Activated T-helper 17 cell treated with anti-CD3 and anti-CD28 coated beads, Interleukin-2, amount 50 U/mL, for 72 hours (primary cell): Measurements from ENCODE around the gene SLC22A7. TPM values are rescaled to one million over a fixed set of nuclear protein-coding genes. Genes with fewer than 3 reads are reported as not detected.

Experiments
- ATAC-seq: fragments of 150-1000 bp; cut with Tn5 transposase; replicated peaks from 2 replicates; pipeline ENCODE4 v1.10.0; 2021; ENCODE audit warnings: mild to moderate bottlenecking, moderate library complexity
- H3K27ac Mint-ChIP-seq: one replicate; pipeline ENCODE4 v1.8.0; 2022; ENCODE audit warnings: mixed read lengths
- H3K27me3 Mint-ChIP-seq: one replicate; pipeline ENCODE4 v1.8.0; 2022; ENCODE audit warnings: mixed read lengths
- H3K36me3 Mint-ChIP-seq: one replicate; pipeline ENCODE4 v1.8.0; 2022; ENCODE audit warnings: low read depth, mild to moderate bottlenecking, mixed read lengths
- H3K4me1 Mint-ChIP-seq: one replicate; pipeline ENCODE4 v1.8.0; 2022; ENCODE audit warnings: mixed read lengths
- H3K4me3 Mint-ChIP-seq: one replicate; pipeline ENCODE4 v1.8.0; 2022; ENCODE audit warnings: mild to moderate bottlenecking, mixed read lengths
- H3K9me3 Mint-ChIP-seq: one replicate; pipeline ENCODE4 v1.8.0; 2022; ENCODE audit warnings: mixed read lengths
- total RNA-seq, 2 donors: library from RNA; stranded (reverse); gene quantifications; one replicate each; pipeline ENCODE4 v1.2.3, GENCODE V29; 2022

SLC22A7 gene
- total RNA-seq, 2 donors from 2014 or later: not detected

DNA sequence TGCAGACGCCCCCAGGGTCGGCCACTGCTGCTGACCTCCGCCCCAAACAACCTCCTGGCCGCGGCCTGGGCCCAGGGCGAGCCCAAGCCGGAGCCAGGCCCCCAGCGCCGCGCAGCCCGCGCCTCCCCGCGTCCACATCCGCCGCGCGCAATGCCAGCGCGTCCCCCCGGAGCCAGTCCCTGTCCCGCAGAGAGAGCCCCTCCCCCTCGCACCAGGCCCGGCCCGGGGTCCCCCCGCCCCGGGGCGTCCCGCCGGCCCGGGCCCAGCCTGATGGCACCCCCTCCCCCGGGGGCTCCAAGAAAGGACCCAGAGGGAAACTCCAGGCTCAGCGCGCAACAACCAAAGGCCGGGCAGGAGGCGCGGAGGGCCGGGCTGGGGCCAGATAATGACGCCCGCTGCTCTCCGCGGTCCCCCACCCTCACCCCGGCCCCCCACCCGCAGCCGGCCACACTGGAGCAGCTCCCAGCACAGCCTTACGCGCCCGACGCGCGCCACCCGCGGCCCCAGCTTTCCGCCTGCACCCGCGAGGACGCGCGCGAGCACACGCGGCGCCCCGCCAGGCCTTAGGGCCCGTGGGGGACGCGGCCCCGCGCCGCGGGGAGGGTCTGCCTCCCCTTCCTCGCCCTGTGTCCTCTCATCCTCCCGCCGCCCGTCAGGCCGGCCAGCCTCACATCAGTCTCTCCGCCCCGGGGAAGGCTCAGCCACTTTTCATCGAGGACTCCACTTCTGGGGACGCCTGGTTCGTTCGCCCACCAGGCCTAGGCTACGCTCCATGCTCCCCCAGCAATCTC lies 12.9 kb upstream of the SLC22A7 start:
- ATAC-seq: no peak
- H3K4me1 Mint-ChIP-seq: no peaks in the 10 kb centered on the region

DNA sequence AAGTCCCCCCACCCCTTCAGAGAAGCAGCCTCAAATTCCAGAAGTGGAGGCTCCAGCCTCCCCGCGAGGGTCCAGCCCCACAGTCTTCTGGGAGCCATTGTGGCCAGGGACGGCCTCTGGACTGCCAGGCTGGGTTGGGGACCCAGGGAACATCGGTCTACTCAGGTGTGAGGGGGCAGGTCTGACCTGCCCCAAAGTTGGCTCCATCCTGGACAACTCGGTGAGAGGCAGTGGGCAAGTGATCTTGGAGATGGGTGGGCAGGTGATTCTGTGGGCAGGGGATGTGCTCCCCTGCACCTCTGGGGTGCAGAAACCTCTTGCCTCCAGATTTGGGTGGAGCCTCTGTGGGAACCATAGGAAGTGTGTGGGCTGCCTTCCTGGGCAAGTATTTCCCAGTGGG lies 12.2 kb upstream of the SLC22A7 start:
- H3K36me3 Mint-ChIP-seq: no peaks in the 10 kb centered on the region
- no peak overlapping the region for H3K4me3 Mint-ChIP-seq
- no peak overlapping the region for H3K27ac Mint-ChIP-seq
- H3K4me1 Mint-ChIP-seq: no peaks in the 10 kb centered on the region
- ATAC-seq: no peak
- H3K9me3 Mint-ChIP-seq: no peaks in the 10 kb centered on the region
- H3K27me3 Mint-ChIP-seq: peaks cover 19% of the 10 kb centered on the region

More for the DNA sequence above, 12.9 kb upstream of the SLC22A7 start:
- no peaks in the 10 kb centered on the region for H3K9me3 Mint-ChIP-seq
- H3K4me3 Mint-ChIP-seq: no peak overlapping the region
- peaks cover 24% of the 10 kb centered on the region for H3K27me3 Mint-ChIP-seq
- H3K36me3 Mint-ChIP-seq: no peaks in the 10 kb centered on the region
- H3K27ac Mint-ChIP-seq: no peak overlapping the region

DNA sequence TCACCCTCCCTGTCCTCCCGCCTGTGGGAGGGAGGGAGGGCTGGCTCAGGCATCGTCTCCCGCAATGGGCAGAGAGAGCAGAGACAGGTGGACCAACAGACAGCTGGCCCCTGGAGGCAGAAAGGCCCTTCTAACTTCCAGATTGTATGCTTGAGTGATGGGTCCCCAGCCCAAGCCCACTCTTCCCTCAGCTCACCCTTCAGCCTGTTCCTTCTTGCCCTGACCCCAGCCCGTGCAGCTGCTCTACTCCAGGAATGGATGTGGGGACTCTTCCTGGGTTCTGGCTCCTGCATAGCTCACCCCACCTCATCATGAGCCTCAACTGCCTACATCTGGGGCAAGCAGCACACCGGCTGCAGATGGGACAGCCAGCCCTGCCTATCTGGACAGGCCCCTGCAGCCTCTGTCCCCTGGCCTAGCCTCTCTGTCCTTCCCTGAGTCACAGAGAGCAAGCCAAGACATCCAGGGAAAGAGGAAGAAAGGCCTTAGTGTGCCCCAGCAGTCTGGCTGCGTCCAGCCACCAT lies 11.5 kb upstream of the SLC22A7 start:
- Mint-ChIP-seq H3K4me3 (no peak overlapping the region), H3K27ac (no peak overlapping the region), H3K4me1 (no peaks in the 10 kb centered on the region), H3K9me3 (no peaks in the 10 kb centered on the region), H3K27me3 (peaks cover 15% of the 10 kb centered on the region), H3K36me3 (no peaks in the 10 kb centered on the region)
- ATAC-seq: no peak

DNA sequence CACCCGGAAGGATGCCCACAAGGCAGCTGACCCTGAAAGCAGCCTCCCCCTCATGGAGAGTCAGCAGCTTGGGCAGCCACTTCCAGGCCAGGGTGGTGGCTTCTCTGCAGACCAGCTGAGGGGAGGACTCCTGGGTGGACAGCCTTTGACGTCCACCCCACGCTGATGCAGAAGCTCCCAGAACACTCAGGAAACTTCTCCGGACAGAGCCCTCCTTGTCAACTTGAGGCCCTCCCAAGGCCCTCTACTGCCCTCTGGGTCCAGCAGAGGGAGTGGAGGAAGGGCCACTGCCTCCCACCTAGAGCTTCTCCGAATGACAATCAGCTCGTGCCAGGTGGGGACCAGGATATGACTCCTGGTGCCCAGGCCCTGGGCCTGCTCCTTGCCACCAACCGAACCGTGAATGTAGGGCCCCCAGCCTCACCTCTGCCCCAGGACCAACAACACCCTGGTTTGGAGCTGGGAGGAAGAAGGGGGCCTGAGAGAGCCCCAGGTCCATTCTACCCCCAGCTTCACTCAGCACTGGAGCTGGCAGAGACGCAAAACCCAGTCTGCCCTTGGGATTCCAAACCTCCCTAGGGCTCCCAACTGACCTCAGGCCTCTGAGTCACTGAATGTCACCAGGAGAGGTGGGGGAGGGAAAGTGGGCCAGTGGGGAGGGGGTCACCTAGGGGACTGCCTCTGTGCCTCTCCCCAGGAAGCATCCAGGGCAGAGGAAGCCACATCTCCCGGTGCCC lies 10.9 kb upstream of the SLC22A7 start:
- Mint-ChIP-seq H3K27me3 (peaks cover 12% of the 10 kb centered on the region), H3K27ac (no peak overlapping the region), H3K36me3 (no peaks in the 10 kb centered on the region), H3K9me3 (no peaks in the 10 kb centered on the region), H3K4me1 (no peaks in the 10 kb centered on the region), H3K4me3 (no peak overlapping the region)
- no peak for ATAC-seq

DNA sequence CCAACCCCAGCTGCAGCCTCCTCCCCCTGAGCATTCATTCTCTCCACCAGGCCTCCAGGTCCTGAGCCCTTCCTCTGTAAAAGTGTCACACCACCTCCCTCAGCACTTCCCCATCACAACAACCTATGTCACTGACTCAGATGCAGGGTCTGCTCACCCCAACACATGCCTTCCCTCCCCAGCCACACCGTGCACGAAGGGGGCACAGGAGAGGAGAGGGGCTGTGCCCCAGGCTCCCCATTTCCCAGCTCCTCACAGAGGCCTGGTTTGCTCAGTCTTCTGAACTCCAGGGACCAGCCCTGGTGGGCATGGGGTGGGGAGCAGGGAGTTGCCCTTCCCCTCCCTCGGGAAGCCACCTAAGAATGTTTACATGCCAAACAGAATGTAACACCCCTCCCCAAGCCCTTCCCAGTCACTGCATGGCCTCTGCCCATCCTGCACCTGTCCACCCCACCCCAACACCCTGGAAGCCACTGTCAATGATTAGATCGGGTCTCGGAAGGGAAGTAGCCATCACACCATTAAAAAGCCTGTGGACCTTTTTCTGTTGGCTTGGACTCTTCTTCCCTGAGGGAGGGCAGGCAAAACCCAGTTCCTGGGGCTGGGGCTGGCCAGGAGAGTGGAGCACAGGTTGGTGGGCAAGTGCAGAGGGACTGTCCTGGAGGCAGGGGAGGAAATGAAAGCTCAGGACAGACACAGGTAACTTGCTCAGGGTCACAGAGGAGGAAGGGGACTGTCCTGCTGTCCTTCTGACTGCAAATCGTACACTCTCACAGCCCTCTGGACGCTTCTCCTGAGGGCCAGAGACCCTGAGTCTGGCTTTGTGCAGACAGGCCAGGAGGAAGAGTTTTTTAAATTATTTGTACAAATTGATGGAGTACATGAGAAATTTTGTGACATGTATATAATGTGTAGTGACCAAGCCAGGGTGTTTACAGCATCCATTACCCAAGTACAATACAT lies 10.1 kb upstream of the SLC22A7 start:
- peaks cover 12% of the 10 kb centered on the region for H3K27me3 Mint-ChIP-seq
- H3K4me3 Mint-ChIP-seq: no peak overlapping the region
- H3K9me3 Mint-ChIP-seq: no peaks in the 10 kb centered on the region
- no peak for ATAC-seq
- no peak overlapping the region for H3K27ac Mint-ChIP-seq
- H3K4me1 Mint-ChIP-seq: no peaks in the 10 kb centered on the region
- no peaks in the 10 kb centered on the region for H3K36me3 Mint-ChIP-seq

DNA sequence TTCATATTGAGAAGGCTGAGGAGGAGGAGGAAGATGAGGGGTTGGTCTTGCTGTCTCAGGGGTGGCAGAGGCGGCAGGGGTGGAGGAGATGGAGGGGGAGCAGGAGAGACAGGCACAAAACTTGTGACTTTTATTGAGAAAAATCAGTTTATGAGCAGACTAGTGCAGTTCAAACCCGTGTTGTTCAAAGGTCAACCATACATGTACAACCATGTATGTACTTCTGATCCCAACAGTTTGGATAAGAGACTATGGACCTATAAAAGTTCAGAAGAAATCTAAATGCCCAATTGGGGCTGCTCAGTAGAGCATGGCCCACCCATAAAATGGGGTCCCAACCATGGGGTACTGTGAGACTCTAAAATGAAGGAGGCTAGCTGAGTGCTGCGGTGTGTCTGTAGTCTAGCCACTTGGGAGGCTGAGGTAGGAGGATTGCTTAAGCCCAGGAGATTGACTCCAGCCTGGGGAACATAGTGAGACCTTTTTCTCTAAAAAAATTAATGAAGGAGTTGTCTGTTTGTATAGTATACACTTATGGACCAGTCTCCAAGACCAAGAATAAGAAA lies 7.6 kb upstream of the SLC22A7 start:
- Mint-ChIP-seq H3K36me3 (no peaks in the 10 kb centered on the region), H3K4me3 (no peak overlapping the region), H3K4me1 (no peaks in the 10 kb centered on the region), H3K27ac (no peak overlapping the region), H3K9me3 (no peaks in the 10 kb centered on the region), H3K27me3 (peaks cover 12% of the 10 kb centered on the region)
- ATAC-seq: no peak

DNA sequence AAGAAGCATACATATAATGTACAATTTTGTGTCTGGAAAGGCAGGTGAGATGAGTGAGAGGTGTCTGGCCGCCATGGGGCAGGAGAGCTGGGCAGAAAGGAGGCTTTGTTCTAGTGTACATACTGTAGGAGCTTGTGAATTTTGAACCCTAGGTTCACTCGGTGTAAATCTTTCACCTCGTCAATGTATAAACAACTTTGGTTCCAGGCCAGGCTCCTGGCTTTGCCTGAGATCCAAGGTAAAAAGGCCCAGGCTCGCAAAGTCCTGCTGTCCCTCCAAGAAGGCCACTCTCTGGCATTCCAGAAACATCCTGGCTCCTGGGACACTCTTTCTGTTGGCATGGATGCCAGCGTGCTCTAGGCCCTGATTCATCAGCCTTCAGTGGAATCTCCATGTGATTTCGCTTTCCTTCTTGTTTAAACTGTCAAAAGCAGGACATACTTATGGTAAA lies 7.1 kb upstream of the SLC22A7 start:
- no peak overlapping the region for H3K4me3 Mint-ChIP-seq
- no peaks in the 10 kb centered on the region for H3K4me1 Mint-ChIP-seq
- peaks cover 7% of the 10 kb centered on the region for H3K27me3 Mint-ChIP-seq
- no peak overlapping the region for H3K27ac Mint-ChIP-seq
- no peaks in the 10 kb centered on the region for H3K36me3 Mint-ChIP-seq
- no peak for ATAC-seq
- no peaks in the 10 kb centered on the region for H3K9me3 Mint-ChIP-seq

DNA sequence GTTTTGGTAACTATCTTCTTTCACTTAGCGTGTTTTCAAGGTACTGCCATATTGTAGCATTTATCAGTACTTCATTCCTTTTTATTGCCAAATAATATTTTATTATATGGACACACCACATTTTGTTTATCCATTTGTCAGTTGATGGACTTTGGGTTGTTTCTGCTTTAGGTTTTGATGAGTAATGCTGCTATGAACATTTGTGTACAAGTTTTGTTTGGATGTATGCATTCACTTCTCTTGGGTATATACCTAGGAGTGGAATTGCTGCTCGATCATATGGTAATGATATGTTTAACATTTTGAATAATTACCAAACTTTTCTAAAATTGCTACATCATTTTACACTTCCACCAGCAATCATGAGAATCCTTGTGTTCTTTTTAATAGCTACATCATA lies 6.4 kb upstream of the SLC22A7 start:
- Mint-ChIP-seq H3K27ac (no peak overlapping the region), H3K4me1 (no peaks in the 10 kb centered on the region), H3K36me3 (no peaks in the 10 kb centered on the region), H3K27me3 (peaks cover 4% of the 10 kb centered on the region), H3K4me3 (no peak overlapping the region), H3K9me3 (no peaks in the 10 kb centered on the region)
- no peak for ATAC-seq

DNA sequence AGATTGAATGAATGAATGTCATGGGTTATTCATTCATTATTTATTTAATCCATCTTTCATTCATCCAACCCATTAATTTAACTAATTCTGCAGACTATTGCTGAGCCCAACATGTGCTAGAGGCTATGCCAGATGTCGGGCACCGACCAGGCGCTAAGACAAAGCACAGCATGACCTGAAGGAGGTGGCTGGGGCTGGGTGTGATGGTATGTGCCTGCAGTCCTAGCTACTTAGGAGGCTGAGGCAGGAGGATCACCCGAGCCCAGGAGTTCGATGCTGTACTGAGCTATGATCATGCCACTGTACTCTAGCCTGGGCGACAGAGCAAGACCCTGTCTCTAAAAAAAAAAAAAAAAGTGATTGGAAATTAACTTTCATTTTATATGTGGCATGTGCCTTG lies 5.7 kb upstream of the SLC22A7 start:
- ATAC-seq: no peak
- Mint-ChIP-seq H3K9me3 (no peaks in the 10 kb centered on the region), H3K36me3 (no peaks in the 10 kb centered on the region), H3K4me3 (no peak overlapping the region), H3K27ac (no peak overlapping the region), H3K27me3 (no peaks in the 10 kb centered on the region), H3K4me1 (no peaks in the 10 kb centered on the region)

DNA sequence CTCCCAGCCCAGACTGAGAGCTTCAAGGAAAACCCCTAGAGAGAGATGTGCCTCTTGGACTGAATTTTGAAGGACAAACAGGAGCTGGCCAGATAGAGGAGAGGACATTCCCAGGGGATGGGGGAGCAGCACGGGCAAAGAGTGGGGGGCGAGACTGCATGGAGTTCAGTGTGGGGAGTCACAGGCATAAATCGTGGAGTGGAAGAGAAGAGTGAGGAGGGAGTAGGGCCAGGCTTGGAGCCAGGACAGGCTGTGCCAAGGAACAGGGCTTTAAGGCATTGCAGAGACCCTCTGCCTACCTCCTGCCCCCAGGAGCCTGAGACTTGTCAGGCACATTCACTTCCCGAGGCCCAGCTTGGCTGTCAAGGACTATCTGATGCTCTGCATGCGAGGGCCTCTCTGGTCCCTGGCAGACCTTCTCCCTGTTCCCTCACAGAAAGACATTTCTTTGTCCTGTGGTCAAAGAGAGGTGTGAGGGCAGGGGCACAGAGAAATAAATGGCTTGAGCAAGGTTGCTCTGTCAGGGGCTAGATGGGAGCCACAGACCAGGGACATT lies 5.2 kb upstream of the SLC22A7 start:
- no peak for ATAC-seq
- H3K4me1 Mint-ChIP-seq: no peaks in the 10 kb centered on the region
- H3K27me3 Mint-ChIP-seq: no peaks in the 10 kb centered on the region
- no peak overlapping the region for H3K4me3 Mint-ChIP-seq
- no peak overlapping the region for H3K27ac Mint-ChIP-seq
- H3K9me3 Mint-ChIP-seq: no peaks in the 10 kb centered on the region
- H3K36me3 Mint-ChIP-seq: no peaks in the 10 kb centered on the region

DNA sequence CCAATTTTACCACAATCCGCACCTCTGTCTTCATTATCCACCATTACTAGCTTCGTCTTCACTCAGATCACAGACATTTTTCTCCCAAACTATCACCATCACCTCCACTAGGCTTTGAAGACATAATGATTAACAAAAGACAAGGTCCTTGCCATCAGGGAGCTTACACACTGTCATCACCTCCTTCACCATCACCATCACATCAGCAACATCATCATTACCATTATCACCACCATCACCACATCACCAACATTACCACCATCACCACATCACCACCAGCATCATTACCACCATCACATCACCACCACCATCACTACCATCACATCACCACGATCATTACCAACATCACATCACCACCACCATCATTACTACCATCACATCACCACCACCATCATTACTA lies 4.4 kb upstream of the SLC22A7 start:
- Mint-ChIP-seq H3K27me3 (no peaks in the 10 kb centered on the region), H3K9me3 (no peaks in the 10 kb centered on the region), H3K36me3 (no peaks in the 10 kb centered on the region), H3K4me1 (no peaks in the 10 kb centered on the region), H3K4me3 (no peak overlapping the region), H3K27ac (no peak overlapping the region)
- no peak for ATAC-seq

DNA sequence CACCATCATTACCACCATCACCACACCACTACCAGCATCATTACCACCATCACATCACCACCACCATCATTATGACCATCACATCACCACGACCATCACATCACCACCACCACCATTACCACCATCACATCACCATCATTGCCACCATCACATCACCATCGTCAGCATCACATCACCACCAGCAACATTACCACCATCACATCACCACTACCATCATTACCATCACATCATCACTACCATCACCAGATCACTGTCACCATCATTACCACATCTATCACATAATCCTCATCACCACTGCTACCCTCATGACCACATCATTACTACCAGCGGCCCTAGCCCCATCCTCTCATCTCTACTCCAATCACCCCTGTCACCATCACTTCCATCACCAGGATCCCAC lies 3.5 kb upstream of the SLC22A7 start:
- Mint-ChIP-seq H3K4me1 (no peaks in the 10 kb centered on the region), H3K27me3 (no peaks in the 10 kb centered on the region), H3K9me3 (no peaks in the 10 kb centered on the region), H3K27ac (no peak overlapping the region), H3K36me3 (no peaks in the 10 kb centered on the region), H3K4me3 (no peak overlapping the region)
- no peak for ATAC-seq

DNA sequence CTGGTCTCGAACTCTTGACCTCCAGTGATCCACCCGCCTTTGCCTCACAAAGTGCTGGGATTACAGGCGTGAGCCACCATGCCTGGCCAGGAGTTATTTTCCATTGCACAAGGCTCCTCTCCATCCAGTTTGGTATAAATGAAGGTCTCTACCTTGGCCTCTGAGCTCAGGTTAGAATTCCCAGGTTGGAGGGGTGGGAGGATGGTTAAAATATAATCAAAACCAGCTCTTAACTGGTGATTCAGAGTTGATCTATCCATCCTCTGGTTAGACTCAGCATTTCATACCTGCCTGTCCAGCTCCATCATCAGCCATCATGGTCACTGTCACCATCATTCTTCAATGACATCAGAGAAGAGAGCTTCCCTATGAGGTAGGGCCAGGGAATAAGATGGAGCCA lies 2.6 kb upstream of the SLC22A7 start:
- Mint-ChIP-seq H3K36me3 (no peaks in the 10 kb centered on the region), H3K4me3 (no peak overlapping the region), H3K4me1 (peaks cover 6% of the 10 kb centered on the region), H3K9me3 (no peaks in the 10 kb centered on the region), H3K27ac (no peak overlapping the region), H3K27me3 (peaks cover 6% of the 10 kb centered on the region)
- no peak for ATAC-seq
